Neural crest cell (in vitro differentiated cells): Measurements from ENCODE around the gene DOCK3. TPM values are rescaled to one million over a fixed set of nuclear protein-coding genes. Genes with fewer than 3 reads are reported as not detected.
"Not testable (repeated sequence)": the region's sequence is repeated elsewhere in the genome, so short reads cannot be mapped to it uniquely, and the experiment has no call there.

ENCODE experiments used
- DNase-seq: peaks from one replicate; pipeline ENCODE4 v3.0.0; 2021; ENCODE audit warnings: low read depth, mixed read lengths, low spot score
- H3K27ac Mint-ChIP-seq: one replicate; pipeline ENCODE4 v1.8.0; 2021; ENCODE audit warnings: mild to moderate bottlenecking, mixed read lengths; ENCODE audit not compliant: unreplicated experiment
- H3K27me3 Mint-ChIP-seq: 2 replicates; pipeline ENCODE4 v1.8.0; 2021; ENCODE audit warnings: low read depth, mild to moderate bottlenecking, mixed read lengths
- H3K36me3 Mint-ChIP-seq: 2 replicates; pipeline ENCODE4 v1.8.0; 2021; ENCODE audit warnings: low read depth, mild to moderate bottlenecking, mixed read lengths
- H3K4me1 Mint-ChIP-seq: 2 replicates; pipeline ENCODE4 v1.8.0; 2021; ENCODE audit warnings: mixed read lengths
- H3K4me3 Mint-ChIP-seq: one replicate; pipeline ENCODE4 v1.8.0; 2021; ENCODE audit warnings: mild to moderate bottlenecking, mixed read lengths
- H3K9me3 Mint-ChIP-seq: 2 replicates; pipeline ENCODE4 v1.8.0; 2021; ENCODE audit warnings: mixed read lengths
- CTCF ChIP-seq: fragments of 200-600 bp; sonication (generic); conservative IDR thresholded peaks from 2 replicates; pipeline ENCODE4 v1.5.0; 2021; ENCODE audit warnings: antibody characterized with exemption, mild to moderate bottlenecking
- total RNA-seq: library from RNA; stranded (reverse); gene quantifications from 2 replicates; pipeline ENCODE4 v1.2.1, GENCODE V29; 2021

The DOCK3 gene
- total RNA-seq, 1 donor from 2014 or later, result 5.0 TPM

- Mint-ChIP-seq H3K4me1 (no peaks in the 10 kb centered on the region), H3K27me3 (peaks cover 6% of the 10 kb centered on the region), H3K36me3 (no peaks in the 10 kb centered on the region), H3K27ac (no peak overlapping the region), H3K4me3 (no peak overlapping the region), H3K9me3 (no peaks in the 10 kb centered on the region)
- no peak for TF ChIP-seq CTCF
- DNase-seq, result no peak
These were observed 12.3 kb upstream of the DOCK3 start for GRCh38 chr3:50662408-50662807.

- Mint-ChIP-seq H3K27me3 (peaks cover 17% of the 10 kb centered on the region), H3K9me3 (no peaks in the 10 kb centered on the region), H3K4me1 (no peaks in the 10 kb centered on the region), H3K4me3 (no peak overlapping the region), H3K36me3 (no peaks in the 10 kb centered on the region), H3K27ac (no peak overlapping the region)
- TF ChIP-seq CTCF, result no peak
- DNase-seq, result no peak
These were observed 9.5 kb upstream of the DOCK3 start for GRCh38 chr3:50665081-50665840.

- H3K4me3 Mint-ChIP-seq, H3K9me3 Mint-ChIP-seq, H3K27ac Mint-ChIP-seq, H3K4me1 Mint-ChIP-seq, H3K36me3 Mint-ChIP-seq, DNase-seq: not testable (repeated sequence)
- H3K27me3 Mint-ChIP-seq, result peaks cover 22% of the 10 kb centered on the region
These were observed 8.9 kb upstream of the DOCK3 start for GRCh38 chr3:50665841-50666115.

GRCh38 chr3:50666837-50667236 is 7.9 kb upstream of the DOCK3 start:
- no peaks in the 10 kb centered on the region for H3K36me3 Mint-ChIP-seq
- H3K9me3 Mint-ChIP-seq, result no peaks in the 10 kb centered on the region

GRCh38 chr3:50671331-50671730 is 3.4 kb upstream of the DOCK3 start:
- H3K36me3 Mint-ChIP-seq, result no peaks in the 10 kb centered on the region
- H3K4me3 Mint-ChIP-seq, result no peak overlapping the region
- TF ChIP-seq CTCF, result no peak
- no peak for DNase-seq
- peaks cover 66% of the 10 kb centered on the region for H3K27me3 Mint-ChIP-seq
- no peak overlapping the region for H3K27ac Mint-ChIP-seq
- H3K9me3 Mint-ChIP-seq, result no peaks in the 10 kb centered on the region
- peaks cover 12% of the 10 kb centered on the region for H3K4me1 Mint-ChIP-seq

More at GRCh38 chr3:50666837-50667236, 7.9 kb upstream of the DOCK3 start:
- Mint-ChIP-seq H3K4me3 (no peak overlapping the region), H3K27me3 (peaks cover 33% of the 10 kb centered on the region), H3K27ac (no peak overlapping the region), H3K4me1 (no peaks in the 10 kb centered on the region)
- TF ChIP-seq CTCF, result no peak
- DNase-seq, result no peak

- Mint-ChIP-seq H3K4me1 (peaks cover 18% of the 10 kb centered on the region), H3K9me3 (no peaks in the 10 kb centered on the region), H3K4me3 (peak overlapping the region; percentile 84), H3K36me3 (no peaks in the 10 kb centered on the region), H3K27me3 (peaks cover 71% of the 10 kb centered on the region), H3K27ac (no peak overlapping the region)
- TF ChIP-seq CTCF, result no peak
- no peak for DNase-seq
These were observed 2.1 kb upstream of the DOCK3 start for GRCh38 chr3:50672656-50673055.
